HepG2 (cell line): ENCODE measurements around the gene STX12.

Source experiments
- EZH2 ChIP-seq: conservative IDR thresholded peaks from 2 replicates; pipeline ENCODE4 v1.6.1; 2012; ENCODE audit warnings: mild to moderate bottlenecking, low read depth, low read length, moderate library complexity
- RAD21 ChIP-seq: fragments of 450-650 bp; formaldehyde crosslinking; IDR thresholded peaks from 2 replicates; pipeline ENCODE4 v1.5.0; 2020; ENCODE audit warnings: mild to moderate bottlenecking
- USF2 ChIP-seq, 2 experiments: sonication (generic) in 1 of 2; formaldehyde crosslinking in 1 of 2; IDR thresholded peaks; 2 replicates each; pipeline versions ENCODE4 v1.5.1 to v1.6.1; 2011 to 2020; ENCODE audit warnings: borderline replicate concordance in 1 of 2, low read depth in 1 of 2, low read length in 1 of 2, mild to moderate bottlenecking in 1 of 2, missing genetic modification reagents in 1 of 2, moderate library complexity in 1 of 2
- ZNF431 ChIP-seq: sonication (generic); formaldehyde crosslinking; IDR thresholded peaks from 2 replicates; pipeline ENCODE4 v1.9.0; 2022; ENCODE audit warnings: missing genetic modification reagents, low read depth, mild to moderate bottlenecking, borderline replicate concordance
- ZNF563 ChIP-seq: sonication (generic); formaldehyde crosslinking; IDR thresholded peaks from 2 replicates; pipeline ENCODE4 v1.8.0; 2022; ENCODE audit warnings: mild to moderate bottlenecking, moderate library complexity, missing genetic modification reagents
- TF ChIP-seq, protein P1 (sequence below): sonication (generic); formaldehyde crosslinking; IDR thresholded peaks from 2 replicates; pipeline ENCODE4 v1.5.0; 2020; ENCODE audit warnings: mild to moderate bottlenecking, missing genetic modification reagents, moderate library complexity
- TF ChIP-seq, protein P2 (sequence below): IDR thresholded peaks from 2 replicates; pipeline ENCODE4 v1.4.0; 2020; ENCODE audit warnings: mild to moderate bottlenecking, missing genetic modification reagents

GRCh38 chr1:27821761-27822315 lies 48.8 kb downstream of the STX12 start:
- TF ChIP-seq ZNF563 (CRISPR knock-in tag) = no peak
- TF ChIP-seq, protein P1, sequence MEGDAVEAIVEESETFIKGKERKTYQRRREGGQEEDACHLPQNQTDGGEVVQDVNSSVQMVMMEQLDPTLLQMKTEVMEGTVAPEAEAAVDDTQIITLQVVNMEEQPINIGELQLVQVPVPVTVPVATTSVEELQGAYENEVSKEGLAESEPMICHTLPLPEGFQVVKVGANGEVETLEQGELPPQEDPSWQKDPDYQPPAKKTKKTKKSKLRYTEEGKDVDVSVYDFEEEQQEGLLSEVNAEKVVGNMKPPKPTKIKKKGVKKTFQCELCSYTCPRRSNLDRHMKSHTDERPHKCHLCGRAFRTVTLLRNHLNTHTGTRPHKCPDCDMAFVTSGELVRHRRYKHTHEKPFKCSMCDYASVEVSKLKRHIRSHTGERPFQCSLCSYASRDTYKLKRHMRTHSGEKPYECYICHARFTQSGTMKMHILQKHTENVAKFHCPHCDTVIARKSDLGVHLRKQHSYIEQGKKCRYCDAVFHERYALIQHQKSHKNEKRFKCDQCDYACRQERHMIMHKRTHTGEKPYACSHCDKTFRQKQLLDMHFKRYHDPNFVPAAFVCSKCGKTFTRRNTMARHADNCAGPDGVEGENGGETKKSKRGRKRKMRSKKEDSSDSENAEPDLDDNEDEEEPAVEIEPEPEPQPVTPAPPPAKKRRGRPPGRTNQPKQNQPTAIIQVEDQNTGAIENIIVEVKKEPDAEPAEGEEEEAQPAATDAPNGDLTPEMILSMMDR (CRISPR knock-in tag) = no peak
- TF ChIP-seq, protein P2, sequence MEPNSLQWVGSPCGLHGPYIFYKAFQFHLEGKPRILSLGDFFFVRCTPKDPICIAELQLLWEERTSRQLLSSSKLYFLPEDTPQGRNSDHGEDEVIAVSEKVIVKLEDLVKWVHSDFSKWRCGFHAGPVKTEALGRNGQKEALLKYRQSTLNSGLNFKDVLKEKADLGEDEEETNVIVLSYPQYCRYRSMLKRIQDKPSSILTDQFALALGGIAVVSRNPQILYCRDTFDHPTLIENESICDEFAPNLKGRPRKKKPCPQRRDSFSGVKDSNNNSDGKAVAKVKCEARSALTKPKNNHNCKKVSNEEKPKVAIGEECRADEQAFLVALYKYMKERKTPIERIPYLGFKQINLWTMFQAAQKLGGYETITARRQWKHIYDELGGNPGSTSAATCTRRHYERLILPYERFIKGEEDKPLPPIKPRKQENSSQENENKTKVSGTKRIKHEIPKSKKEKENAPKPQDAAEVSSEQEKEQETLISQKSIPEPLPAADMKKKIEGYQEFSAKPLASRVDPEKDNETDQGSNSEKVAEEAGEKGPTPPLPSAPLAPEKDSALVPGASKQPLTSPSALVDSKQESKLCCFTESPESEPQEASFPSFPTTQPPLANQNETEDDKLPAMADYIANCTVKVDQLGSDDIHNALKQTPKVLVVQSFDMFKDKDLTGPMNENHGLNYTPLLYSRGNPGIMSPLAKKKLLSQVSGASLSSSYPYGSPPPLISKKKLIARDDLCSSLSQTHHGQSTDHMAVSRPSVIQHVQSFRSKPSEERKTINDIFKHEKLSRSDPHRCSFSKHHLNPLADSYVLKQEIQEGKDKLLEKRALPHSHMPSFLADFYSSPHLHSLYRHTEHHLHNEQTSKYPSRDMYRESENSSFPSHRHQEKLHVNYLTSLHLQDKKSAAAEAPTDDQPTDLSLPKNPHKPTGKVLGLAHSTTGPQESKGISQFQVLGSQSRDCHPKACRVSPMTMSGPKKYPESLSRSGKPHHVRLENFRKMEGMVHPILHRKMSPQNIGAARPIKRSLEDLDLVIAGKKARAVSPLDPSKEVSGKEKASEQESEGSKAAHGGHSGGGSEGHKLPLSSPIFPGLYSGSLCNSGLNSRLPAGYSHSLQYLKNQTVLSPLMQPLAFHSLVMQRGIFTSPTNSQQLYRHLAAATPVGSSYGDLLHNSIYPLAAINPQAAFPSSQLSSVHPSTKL = no peak
- no peak for TF ChIP-seq USF2 (IDR thresholded peaks at IDR 0.05; ENCODE audit: low read depth, low read length)
- no peak for TF ChIP-seq USF2 (CRISPR knock-in tag; IDR thresholded peaks at IDR 0.05; ENCODE audit: borderline replicate concordance)
- TF ChIP-seq RAD21 (CRISPR knock-in tag) = no peak
- no peak for TF ChIP-seq EZH2
- TF ChIP-seq ZNF431 = no peak
